Stimulated activated naive CD8-positive, alpha-beta T cell treated with anti-CD3 and anti-CD28 coated beads, Interleukin-15, Interleukin-2, amounts not matched to agents 100 U/mL and 50 U/mL, for 24 hours (primary cell): ENCODE data around the gene CLN3.
"Not testable (repeated sequence)": the region's sequence is repeated elsewhere in the genome, so short reads cannot be mapped to it uniquely, and the experiment has no call there.

ENCODE experiments used
- ATAC-seq: fragments of 150-1000 bp; cut with Tn5 transposase; one replicate; pipeline ENCODE4 v1.10.0; 2021
- DNase-seq: peaks from one replicate; pipeline ENCODE4 v3.0.0; 2021

CLN3 gene

GRCh38 chr16:28513484-28514181 is 21.8 kb upstream of the CLN3 start:
- DNase-seq (no peak), ATAC-seq (no peak)

- DNase-seq (no peak), ATAC-seq (no peak)
These were observed 20.2 kb upstream of the CLN3 start for GRCh38 chr16:28511801-28512789.

GRCh38 chr16:28511031-28511430 is 19.2 kb upstream of the CLN3 start:
- DNase-seq (no peak), ATAC-seq (no peak)

- ATAC-seq (no peak), DNase-seq (no peak)
These were observed 13.7 kb upstream of the CLN3 start for GRCh38 chr16:28505489-28506137.

- ATAC-seq (no peak), DNase-seq (no peak)
These were observed 13.0 kb upstream of the CLN3 start for GRCh38 chr16:28504707-28505404.

- no peak for DNase-seq
- no peak for ATAC-seq
These were observed 11.8 kb upstream of the CLN3 start for GRCh38 chr16:28503470-28504259.

GRCh38 chr16:28502290-28502689 is 10.4 kb upstream of the CLN3 start:
- DNase-seq (no peak), ATAC-seq (no peak)

GRCh38 chr16:28501258-28502232 is 9.7 kb upstream of the CLN3 start:
- DNase-seq (no peak), ATAC-seq (no peak)

GRCh38 chr16:28500476-28501180 is 8.8 kb upstream of the CLN3 start:
- DNase-seq, ATAC-seq: not testable (repeated sequence)

- DNase-seq: no peak
- no peak for ATAC-seq
These were observed 8.0 kb upstream of the CLN3 start for GRCh38 chr16:28499854-28500253.

- DNase-seq (no peak), ATAC-seq (no peak)
These were observed 7.0 kb upstream of the CLN3 start for GRCh38 chr16:28498666-28499381.

GRCh38 chr16:28497861-28498599 is 6.2 kb upstream of the CLN3 start:
- DNase-seq (no peak), ATAC-seq (no peak)

- ATAC-seq (no peak), DNase-seq (no peak)
These were observed 5.5 kb upstream of the CLN3 start for GRCh38 chr16:28497386-28497785.

GRCh38 chr16:28496844-28497243 is 5.0 kb upstream of the CLN3 start:
- DNase-seq: no peak
- ATAC-seq: no peak

GRCh38 chr16:28495795-28496749 is 4.2 kb upstream of the CLN3 start:
- ATAC-seq (no peak), DNase-seq (no peak)

- no peak for DNase-seq
- no peak for ATAC-seq
These were observed 3.4 kb upstream of the CLN3 start for GRCh38 chr16:28495098-28495793.
